Choroid plexus epithelial cell (primary cell): Measurements from ENCODE around the gene PHPT1.
"Not testable (repeated sequence)": the region's sequence is repeated elsewhere in the genome, so short reads cannot be mapped to it uniquely, and the experiment has no call there.

ENCODE experiments used
- DNase-seq: peaks from one replicate; pipeline ENCODE4 v3.0.0-alpha.2; 2010; ENCODE audit warnings: low read depth
- H3K4me3 ChIP-seq: 2 replicates; pipeline ENCODE4 v1.5.1; 2011; ENCODE audit warnings: low read depth, mild to moderate bottlenecking, control low read depth, low read length, moderate library complexity
- CTCF ChIP-seq: conservative IDR thresholded peaks from 2 replicates; pipeline ENCODE4 v1.5.1; 2011; ENCODE audit warnings: low read depth, mild to moderate bottlenecking, control low read depth, inconsistent platforms, low read length, moderate library complexity

PHPT1 gene

GRCh38 chr9:136863623-136864273 is 14.5 kb downstream of the PHPT1 start:
- H3K4me3 ChIP-seq: no peak overlapping the region
- no peak for DNase-seq
- no peak for TF ChIP-seq CTCF

- DNase-seq: no peak
- H3K4me3 ChIP-seq: peak overlapping the region; percentile 93
- TF ChIP-seq CTCF: no peak
These were observed 16.0 kb downstream of the PHPT1 start for GRCh38 chr9:136865041-136865767.

GRCh38 chr9:136865768-136866103 is 16.5 kb downstream of the PHPT1 start:
- TF ChIP-seq CTCF: no peak

GRCh38 chr9:136866898-136867421 is 17.8 kb downstream of the PHPT1 start:
- DNase-seq: not testable (repeated sequence)
- peak overlapping the region; percentile 93 for H3K4me3 ChIP-seq

More at GRCh38 chr9:136865768-136866103, 16.5 kb downstream of the PHPT1 start:
- DNase-seq: no peak
- peak overlapping the region; percentile 93 for H3K4me3 ChIP-seq

GRCh38 chr9:136867480-136867879 is 18.3 kb downstream of the PHPT1 start:
- DNase-seq: no peak
- H3K4me3 ChIP-seq: no peak overlapping the region
- no peak for TF ChIP-seq CTCF

GRCh38 chr9:136867917-136868316 is 18.7 kb downstream of the PHPT1 start:
- DNase-seq: no peak
- H3K4me3 ChIP-seq: no peak overlapping the region
- TF ChIP-seq CTCF: no peak

- H3K4me3 ChIP-seq: no peak overlapping the region
- no peak for DNase-seq
- TF ChIP-seq CTCF: no peak
These were observed 19.4 kb downstream of the PHPT1 start for GRCh38 chr9:136868644-136869043.

- not testable (repeated sequence) for DNase-seq, H3K4me3 ChIP-seq
These were observed 20.4 kb downstream of the PHPT1 start for GRCh38 chr9:136869611-136870010.
